Embryonic facial prominence (tissue), 1 donor: ENCODE data around the gene BICDL2.
"Not testable (repeated sequence)": the region's sequence is repeated elsewhere in the genome, so short reads cannot be mapped to it uniquely, and the experiment has no call there.

Experiments used
- DNase-seq: peaks from one replicate; pipeline ENCODE4 v3.0.0-alpha.2; 2016; ENCODE audit errors: extremely low spot score

Gene BICDL2

GRCh38 chr16:3036726-3037315 is at the start of gene BICDL2:
Gene BICDL2, minus strand, starts transcription at chr16:3036944. Its CDS starts 1,448 bp downstream, at chr16:3035496.
- no peak for DNase-seq

- no peak for DNase-seq
Measured at GRCh38 chr16:3085868-3086595, 49.3 kb upstream of the BICDL2 start.

- DNase-seq = no peak
Measured at GRCh38 chr16:3084969-3085670, 48.4 kb upstream of the BICDL2 start.

- DNase-seq = no peak
Measured at GRCh38 chr16:3084491-3084890, 47.7 kb upstream of the BICDL2 start.

GRCh38 chr16:3083408-3083807 is 46.7 kb upstream of the BICDL2 start:
- not testable (repeated sequence) for DNase-seq

GRCh38 chr16:3081957-3082356 is 45.2 kb upstream of the BICDL2 start:
- not testable (repeated sequence) for DNase-seq

- no peak for DNase-seq
Measured at GRCh38 chr16:3080024-3080423, 43.3 kb upstream of the BICDL2 start.

- DNase-seq = no peak
Measured at GRCh38 chr16:3076577-3076976, 39.8 kb upstream of the BICDL2 start.

- not testable (repeated sequence) for DNase-seq
Measured at GRCh38 chr16:3075946-3076345, 39.2 kb upstream of the BICDL2 start.

GRCh38 chr16:3075523-3075915 is 38.8 kb upstream of the BICDL2 start:
- no peak for DNase-seq

- DNase-seq = no peak
Measured at GRCh38 chr16:3074860-3075522, 38.2 kb upstream of the BICDL2 start.

GRCh38 chr16:3073448-3073847 is 36.7 kb upstream of the BICDL2 start:
- DNase-seq = no peak

- DNase-seq = not testable (repeated sequence)
Measured at GRCh38 chr16:3072576-3073263, 36.0 kb upstream of the BICDL2 start.

GRCh38 chr16:3072148-3072547 is 35.4 kb upstream of the BICDL2 start:
- not testable (repeated sequence) for DNase-seq

GRCh38 chr16:3071655-3072054 is 34.9 kb upstream of the BICDL2 start:
- DNase-seq = no peak

GRCh38 chr16:3070608-3071111 is 33.9 kb upstream of the BICDL2 start:
- no peak for DNase-seq

- DNase-seq = not testable (repeated sequence)
Measured at GRCh38 chr16:3069146-3069545, 32.4 kb upstream of the BICDL2 start.

- DNase-seq = no peak
Measured at GRCh38 chr16:3068487-3068886, 31.7 kb upstream of the BICDL2 start.

GRCh38 chr16:3066440-3066748 is 29.6 kb upstream of the BICDL2 start:
- no peak for DNase-seq

GRCh38 chr16:3065742-3066439 is 29.1 kb upstream of the BICDL2 start:
- DNase-seq = no peak
